Measurements from ENCODE around the gene DDX11.
A peak's percentile ranks its signal among the peaks of the same experiment; 100 is the strongest.

Gene DDX11

DNA sequence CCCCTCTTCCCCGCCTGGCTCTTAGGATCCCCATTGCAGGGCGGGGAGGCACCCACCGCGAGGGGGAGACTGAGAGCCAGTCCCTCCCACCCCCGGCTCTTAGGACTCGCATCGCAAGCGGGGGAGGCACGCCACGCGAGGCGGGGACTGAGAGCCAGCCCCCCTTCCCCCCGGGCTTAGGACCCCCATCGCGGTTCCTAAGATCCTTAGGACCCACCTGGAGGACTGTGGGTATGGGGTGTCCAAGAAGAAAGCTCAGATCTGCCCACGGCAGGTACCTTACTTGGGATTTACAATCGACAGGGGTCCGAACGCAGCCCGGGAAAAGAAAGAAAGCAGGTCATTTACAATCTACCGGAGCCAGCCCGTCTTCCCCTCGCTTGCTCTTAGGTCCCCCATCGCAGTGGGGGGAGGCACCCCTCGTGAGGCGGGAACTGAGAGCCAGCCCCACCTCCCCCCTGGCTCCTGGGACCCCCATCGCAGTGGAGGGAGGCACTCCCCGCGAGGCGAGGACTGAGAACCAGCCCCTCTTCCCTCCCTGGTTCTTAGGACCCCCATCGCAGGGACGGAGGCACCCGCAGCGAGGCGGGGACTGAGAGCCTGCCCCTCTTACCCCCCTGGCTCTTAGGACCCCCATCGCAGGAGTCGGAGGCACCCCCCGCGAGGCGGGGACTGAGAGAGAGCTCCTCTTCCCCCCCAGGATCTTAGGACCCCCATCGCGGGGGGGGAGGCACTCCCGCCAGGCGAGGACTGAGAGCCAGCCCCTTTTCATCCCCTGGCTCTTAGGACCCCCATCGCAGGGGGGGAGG is 43.7 kb downstream of the DDX11 start:
- DNase-seq (ENCODE audit: low read depth in 1 of 2, low spot score in 1 of 2) = peak; percentile 7 to 19
- Histone ChIP-seq H3K27me3 (ENCODE audit: insufficient read depth, poor library complexity, severe bottlenecking) (peaks cover 3% of the 10 kb centered on the region), H3K4me3 (replicated peaks; ENCODE audit: insufficient read depth, low read length) (peak overlapping the region; percentile 22; the same call in 1 of the 2 replicates), H3K27ac (replicated peaks) (no peak overlapping the region)
- TF ChIP-seq, protein P1, sequence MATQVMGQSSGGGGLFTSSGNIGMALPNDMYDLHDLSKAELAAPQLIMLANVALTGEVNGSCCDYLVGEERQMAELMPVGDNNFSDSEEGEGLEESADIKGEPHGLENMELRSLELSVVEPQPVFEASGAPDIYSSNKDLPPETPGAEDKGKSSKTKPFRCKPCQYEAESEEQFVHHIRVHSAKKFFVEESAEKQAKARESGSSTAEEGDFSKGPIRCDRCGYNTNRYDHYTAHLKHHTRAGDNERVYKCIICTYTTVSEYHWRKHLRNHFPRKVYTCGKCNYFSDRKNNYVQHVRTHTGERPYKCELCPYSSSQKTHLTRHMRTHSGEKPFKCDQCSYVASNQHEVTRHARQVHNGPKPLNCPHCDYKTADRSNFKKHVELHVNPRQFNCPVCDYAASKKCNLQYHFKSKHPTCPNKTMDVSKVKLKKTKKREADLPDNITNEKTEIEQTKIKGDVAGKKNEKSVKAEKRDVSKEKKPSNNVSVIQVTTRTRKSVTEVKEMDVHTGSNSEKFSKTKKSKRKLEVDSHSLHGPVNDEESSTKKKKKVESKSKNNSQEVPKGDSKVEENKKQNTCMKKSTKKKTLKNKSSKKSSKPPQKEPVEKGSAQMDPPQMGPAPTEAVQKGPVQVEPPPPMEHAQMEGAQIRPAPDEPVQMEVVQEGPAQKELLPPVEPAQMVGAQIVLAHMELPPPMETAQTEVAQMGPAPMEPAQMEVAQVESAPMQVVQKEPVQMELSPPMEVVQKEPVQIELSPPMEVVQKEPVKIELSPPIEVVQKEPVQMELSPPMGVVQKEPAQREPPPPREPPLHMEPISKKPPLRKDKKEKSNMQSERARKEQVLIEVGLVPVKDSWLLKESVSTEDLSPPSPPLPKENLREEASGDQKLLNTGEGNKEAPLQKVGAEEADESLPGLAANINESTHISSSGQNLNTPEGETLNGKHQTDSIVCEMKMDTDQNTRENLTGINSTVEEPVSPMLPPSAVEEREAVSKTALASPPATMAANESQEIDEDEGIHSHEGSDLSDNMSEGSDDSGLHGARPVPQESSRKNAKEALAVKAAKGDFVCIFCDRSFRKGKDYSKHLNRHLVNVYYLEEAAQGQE (IDR thresholded peaks at IDR 0.05; ENCODE audit: insufficient replicate concordance, low read depth) = no peak
- TF ChIP-seq GABPA (IDR thresholded peaks at IDR 0.05; ENCODE audit: low read depth) (no peak), SPI1 (IDR thresholded peaks at IDR 0.05; ENCODE audit: borderline replicate concordance, low read depth) (no peak), CTCF (IDR thresholded peaks at IDR 0.05; ENCODE audit: insufficient read depth, low read length) (peak; percentile 17), POLR2AphosphoS5 (IDR thresholded peaks at IDR 0.05; ENCODE audit: low read depth) (no peak)

- no peak overlapping the region for H3K27ac ChIP-seq (replicated peaks)
- no peak for DNase-seq (ENCODE audit: low read depth in 1 of 2, low spot score in 1 of 2)
- TF ChIP-seq CTCF (IDR thresholded peaks at IDR 0.05; ENCODE audit: insufficient read depth, low read length) (no peak), GABPA (IDR thresholded peaks at IDR 0.05; ENCODE audit: low read depth) (no peak), POLR2AphosphoS5 (IDR thresholded peaks at IDR 0.05; ENCODE audit: low read depth) (no peak), SPI1 (IDR thresholded peaks at IDR 0.05; ENCODE audit: borderline replicate concordance, low read depth) (no peak)
- TF ChIP-seq, protein P1 (IDR thresholded peaks at IDR 0.05; ENCODE audit: insufficient replicate concordance, low read depth) = no peak
- peaks cover 3% of the 10 kb centered on the region for H3K27me3 ChIP-seq (ENCODE audit: insufficient read depth, poor library complexity, severe bottlenecking)
- no peak overlapping the region for H3K4me3 ChIP-seq (replicated peaks; ENCODE audit: insufficient read depth, low read length)
These were observed 44.9 kb downstream of the DDX11 start for GRCh38 chr12:31118347-31119191.

DNA sequence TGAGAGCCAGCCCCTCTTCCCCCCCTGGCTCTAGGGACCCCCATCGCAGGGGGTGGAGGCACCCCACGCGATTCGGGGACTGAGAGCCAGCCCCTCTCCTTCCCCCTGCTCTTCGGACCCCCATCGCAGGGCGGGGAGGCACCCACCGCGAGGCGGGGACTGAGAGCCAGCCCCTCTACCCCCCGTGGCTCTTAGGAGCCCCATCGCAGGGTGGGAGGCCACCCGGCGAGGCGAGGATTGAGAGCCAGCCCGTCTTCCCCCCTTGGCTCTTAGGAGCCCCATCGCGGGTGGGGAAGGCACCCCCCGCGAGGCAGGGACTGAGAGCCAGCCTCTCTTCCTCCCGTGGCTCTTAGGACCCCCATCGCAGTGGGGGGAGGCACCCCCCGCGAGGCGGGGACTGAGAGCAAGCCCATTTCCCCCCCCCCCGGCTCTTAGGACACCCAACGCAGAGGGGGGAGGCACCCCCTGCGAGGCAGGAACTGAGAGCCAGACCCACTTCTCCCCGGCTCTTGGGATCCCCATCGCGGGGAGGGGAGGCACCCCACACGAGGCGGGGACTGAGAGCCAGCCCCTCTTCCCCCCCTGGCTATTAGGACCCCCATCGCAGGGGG is 45.6 kb downstream of the DDX11 start:
- H3K4me3 ChIP-seq (replicated peaks; ENCODE audit: insufficient read depth, low read length) = no peak overlapping the region
- H3K27me3 ChIP-seq (ENCODE audit: insufficient read depth, poor library complexity, severe bottlenecking) = peaks cover 3% of the 10 kb centered on the region
- DNase-seq (ENCODE audit: low read depth in 1 of 2, low spot score in 1 of 2) = no peak
- TF ChIP-seq SPI1 (IDR thresholded peaks at IDR 0.05; ENCODE audit: borderline replicate concordance, low read depth) (no peak), POLR2AphosphoS5 (IDR thresholded peaks at IDR 0.05; ENCODE audit: low read depth) (no peak), CTCF (IDR thresholded peaks at IDR 0.05; ENCODE audit: insufficient read depth, low read length) (no peak), GABPA (IDR thresholded peaks at IDR 0.05; ENCODE audit: low read depth) (no peak)
- TF ChIP-seq, protein P1 (IDR thresholded peaks at IDR 0.05; ENCODE audit: insufficient replicate concordance, low read depth) = no peak
- H3K27ac ChIP-seq (replicated peaks) = no peak overlapping the region

Measured in HL-60 (cell line).